GM21360 (cell line): ENCODE data around the gene MCUR1.
"Not testable (repeated sequence)": the region's sequence is repeated elsewhere in the genome, so short reads cannot be mapped to it uniquely, and the experiment has no call there.

Experiments used
- ATAC-seq: cut with Tn5 transposase; IDR thresholded peaks from one replicate; pipeline ENCODE4 v1.9.1; 2021; ENCODE audit warnings: mild to moderate bottlenecking, moderate library complexity; ENCODE audit not compliant: unreplicated experiment

MCUR1 gene

DNA sequence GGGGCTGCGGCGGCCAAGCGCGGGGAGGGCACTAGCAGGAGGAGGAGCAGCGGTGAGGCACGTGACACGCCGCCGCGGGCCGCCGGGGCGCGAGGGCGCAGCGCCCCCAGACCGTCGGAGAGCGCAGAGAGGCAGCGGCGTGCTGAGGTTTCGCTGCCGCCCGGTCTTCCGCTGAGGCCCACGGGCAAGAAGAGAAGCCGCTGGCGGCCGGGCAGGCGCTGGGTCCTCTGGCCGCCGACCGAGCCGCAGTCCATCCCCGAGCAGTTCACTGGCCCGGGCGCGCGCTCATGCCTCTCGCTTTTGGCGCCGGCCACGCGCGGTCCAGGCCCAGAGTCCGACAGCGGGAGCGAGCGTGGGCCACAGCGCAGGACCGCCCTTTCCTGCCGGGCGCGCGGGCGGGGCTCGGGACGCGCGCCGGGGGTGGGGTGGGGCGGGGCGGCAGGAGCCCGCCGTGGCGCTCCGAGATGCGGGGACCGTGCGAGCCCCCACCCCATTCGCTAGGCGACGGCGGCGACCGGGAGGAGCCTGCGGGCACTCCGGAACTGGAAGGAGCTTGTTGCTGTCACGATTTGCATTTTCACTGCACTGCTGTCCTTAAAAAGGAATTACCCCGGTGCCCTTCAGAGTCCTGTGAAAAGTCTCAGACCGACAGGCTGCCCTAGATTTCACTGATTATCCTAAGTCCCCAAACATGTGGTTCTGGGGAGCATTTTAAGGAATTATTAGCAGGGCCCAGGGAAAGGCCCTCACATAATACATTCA lies at the start of gene MCUR1:
Gene MCUR1 (minus strand): TSS at position 382 of the 762 bp plus-strand sequence. CDS start 128 bp downstream, at position 254.
- ATAC-seq = peak; percentile 80

DNA sequence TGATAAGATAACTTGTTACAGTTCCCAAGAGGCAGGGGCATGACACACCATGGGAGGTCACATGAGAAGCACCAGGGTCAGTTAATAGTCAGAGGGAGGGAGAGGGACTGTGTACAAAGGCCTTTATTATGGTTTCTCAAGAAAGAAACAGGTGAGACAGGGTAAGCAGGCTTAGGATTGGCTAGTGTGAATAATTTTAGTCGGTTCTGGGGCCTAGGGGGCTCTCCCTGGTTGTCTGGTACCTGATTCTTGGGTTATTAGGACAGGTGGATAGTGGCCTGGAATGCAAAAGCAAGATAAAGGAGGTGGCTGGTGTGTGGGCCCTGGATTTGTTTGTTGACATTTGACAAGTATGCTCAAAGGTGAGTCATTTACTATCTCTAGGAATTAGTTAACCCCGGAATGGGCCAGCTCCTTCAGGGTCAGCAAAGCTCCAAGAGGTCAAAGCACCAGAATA lies 49.4 kb upstream of the MCUR1 start:
- ATAC-seq = no peak

DNA sequence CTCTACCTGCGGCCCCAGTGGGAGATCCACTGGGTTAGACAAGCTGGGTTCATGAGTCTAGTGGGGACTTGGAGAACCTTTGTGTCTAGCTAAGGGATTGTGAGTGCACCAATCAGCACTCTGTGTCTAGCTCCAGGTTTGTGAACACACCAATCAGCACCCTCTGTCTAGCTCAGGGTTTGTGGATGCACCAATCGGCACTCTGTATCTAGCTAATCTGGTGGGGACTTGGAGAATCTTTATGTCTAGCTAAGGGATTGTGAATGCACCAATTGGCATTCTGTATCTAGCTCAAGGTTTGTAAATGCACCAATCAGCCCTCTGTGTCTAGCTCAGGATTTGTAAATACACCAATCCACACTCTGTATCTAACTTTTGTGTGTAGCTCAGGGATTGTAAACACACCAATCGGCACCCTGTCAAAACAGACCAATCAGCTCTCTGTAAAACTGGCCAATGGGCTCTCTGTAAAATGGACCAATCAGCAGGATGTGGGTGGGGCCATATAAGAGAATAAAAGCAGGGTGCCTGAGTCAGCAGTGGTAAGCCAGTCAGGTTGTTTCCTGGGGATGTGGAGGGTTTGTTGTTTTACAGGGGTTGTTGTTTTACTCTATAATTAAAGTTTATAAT lies 46.3 kb upstream of the MCUR1 start:
- not testable (repeated sequence) for ATAC-seq

DNA sequence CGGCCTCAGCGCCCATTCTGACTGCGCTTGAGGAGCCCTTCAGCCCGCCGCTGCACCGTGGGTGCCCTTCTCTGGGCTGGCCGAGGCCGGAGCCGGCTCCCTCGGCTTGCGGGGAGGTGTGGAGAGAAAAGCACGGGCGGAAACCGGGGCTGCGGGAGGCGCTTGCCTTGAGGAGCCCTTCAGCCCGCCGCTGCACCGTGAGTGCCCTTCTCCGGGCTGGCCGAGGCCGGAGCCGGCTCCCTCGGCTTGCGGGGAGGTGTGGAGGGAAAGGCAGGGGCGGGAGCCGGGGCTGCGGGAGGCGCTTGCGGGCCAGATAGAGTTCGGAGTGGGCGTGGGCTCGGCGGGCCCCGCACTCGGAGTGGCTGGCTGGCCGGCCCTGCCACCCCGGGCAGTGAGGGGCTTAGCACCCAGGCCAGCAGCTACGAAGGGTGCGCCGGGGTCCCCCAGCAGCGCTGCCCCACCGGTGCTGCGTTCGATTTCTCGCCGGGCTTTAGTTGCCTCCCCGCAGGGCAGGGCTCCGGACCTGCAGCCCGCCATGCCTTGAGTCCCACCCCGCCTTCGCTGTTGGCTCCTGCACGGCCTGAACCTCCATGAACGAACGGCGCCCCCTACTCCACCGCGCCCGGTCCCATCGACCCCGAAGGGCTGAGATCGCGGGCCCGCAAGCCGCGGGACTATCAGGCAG lies 45.7 kb upstream of the MCUR1 start:
- no peak for ATAC-seq

- no peak for ATAC-seq
Observed at GRCh38 chr6:13854716-13855250, 40.4 kb upstream of the MCUR1 start.

GRCh38 chr6:13853871-13854270 lies 39.5 kb upstream of the MCUR1 start:
- no peak for ATAC-seq

DNA sequence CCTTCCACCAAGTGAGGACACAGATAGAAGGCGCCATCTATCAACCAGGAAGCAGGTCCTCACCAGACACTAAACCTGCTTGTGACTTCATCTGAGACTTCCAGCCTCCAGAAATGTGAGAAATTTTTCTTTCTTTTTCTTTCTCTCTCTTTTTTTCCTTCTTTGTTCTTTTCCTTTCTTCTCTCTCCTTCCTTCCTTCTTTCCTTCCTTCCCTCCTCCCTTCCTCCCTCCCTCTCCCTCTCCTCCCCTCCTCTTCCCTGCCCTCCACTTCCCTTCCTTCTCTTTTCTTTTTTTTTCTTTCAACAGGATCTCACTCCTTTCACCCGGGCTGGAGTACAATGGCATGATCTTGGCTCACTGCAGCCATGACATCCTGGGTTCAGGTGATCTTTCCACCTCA lies 37.4 kb upstream of the MCUR1 start:
- no peak for ATAC-seq

DNA sequence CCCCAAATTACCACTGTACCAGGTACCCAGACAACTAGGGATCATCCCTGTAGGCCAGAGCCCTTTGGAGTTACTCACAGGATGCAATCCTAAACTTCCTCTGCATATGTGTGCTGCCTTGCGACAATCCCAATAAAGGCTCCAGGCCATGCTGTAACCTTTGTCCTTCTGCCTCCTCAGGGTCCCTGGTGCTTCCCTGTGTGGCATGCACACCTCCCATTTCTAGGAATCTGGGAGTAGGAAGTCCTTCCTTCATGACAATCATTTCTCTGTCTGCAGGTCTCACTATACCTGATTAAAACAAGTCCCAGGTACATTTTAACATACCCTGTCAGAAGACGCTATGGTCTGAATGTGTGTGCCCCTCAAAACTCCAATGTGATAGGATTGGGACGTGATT lies 37.0 kb upstream of the MCUR1 start:
- no peak for ATAC-seq

- ATAC-seq = not testable (repeated sequence)
Observed at GRCh38 chr6:13850690-13851089, 36.3 kb upstream of the MCUR1 start.

DNA sequence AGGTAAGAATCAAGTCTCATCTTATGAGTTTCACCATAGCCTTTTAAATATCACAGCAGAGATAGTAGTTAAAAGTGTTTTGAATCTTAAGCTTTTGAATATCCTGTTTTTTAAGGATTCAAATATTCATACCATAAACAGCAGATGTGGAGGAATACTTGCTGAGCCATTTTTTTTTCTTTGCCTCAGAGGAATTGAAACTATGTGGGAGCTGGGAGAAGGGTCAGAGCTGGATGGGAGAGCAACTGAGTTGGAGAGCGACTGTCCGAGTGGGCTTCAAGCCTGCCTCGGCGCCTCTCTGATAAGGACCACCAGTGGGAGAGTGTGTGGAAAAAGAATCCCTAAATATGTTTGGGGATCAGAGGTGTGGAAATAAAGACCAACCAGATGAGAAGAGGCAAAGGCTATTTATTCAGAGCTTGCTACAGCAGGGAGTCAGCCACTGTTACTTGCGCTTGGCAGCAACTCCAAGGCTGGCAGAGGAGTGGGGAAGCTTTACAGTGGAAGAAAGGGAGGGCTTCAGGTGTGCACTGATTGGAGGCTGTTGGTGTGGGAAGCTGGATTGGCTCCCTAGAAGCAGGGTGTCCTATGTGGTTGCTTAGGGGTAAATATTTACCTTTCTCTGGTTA lies 34.3 kb upstream of the MCUR1 start:
- no peak for ATAC-seq

GRCh38 chr6:13847326-13848050 lies 33.1 kb upstream of the MCUR1 start:
- no peak for ATAC-seq

DNA sequence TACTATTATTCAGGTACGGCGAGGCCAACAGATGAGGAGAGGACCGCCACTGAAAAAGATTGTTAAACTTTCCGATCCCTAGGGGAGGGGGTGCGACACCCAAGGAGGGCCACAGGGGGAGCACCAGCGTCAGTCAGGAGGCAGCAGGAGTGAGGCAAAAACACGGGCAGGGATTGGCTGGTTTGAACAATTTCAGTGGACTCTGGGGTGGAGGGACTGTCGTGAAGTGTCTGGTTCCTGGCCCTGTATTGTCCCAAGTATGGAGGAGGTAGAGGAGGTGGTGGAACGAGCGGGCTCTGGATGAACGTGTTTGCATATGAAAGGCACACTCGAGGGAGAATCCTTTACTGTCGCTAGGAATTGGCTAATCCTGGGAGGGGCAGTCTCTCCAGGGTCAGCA lies 32.5 kb upstream of the MCUR1 start:
- ATAC-seq = no peak

DNA sequence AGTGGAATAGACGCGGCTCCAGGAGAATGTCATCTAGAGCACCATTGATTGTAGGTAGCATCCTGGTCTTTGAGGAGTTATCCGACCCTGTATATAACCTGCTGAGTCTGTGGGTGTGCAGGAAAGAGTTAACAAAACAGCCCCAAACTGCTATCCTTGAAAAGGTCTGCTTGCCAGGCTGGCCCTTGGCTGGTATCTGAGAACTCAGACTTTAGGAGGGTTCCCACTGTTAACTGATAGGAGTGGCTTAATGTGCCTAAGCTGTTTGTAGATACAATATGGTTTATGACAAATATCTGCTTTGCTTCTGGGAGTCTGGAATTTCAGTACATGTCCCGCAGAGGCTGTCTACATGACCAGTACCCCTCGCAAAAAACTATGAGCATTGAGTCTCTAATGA lies 27.6 kb upstream of the MCUR1 start:
- ATAC-seq = no peak

- ATAC-seq = no peak
Observed at GRCh38 chr6:13838616-13839015, 24.3 kb upstream of the MCUR1 start.

- no peak for ATAC-seq
Observed at GRCh38 chr6:13836170-13836569, 21.8 kb upstream of the MCUR1 start.

DNA sequence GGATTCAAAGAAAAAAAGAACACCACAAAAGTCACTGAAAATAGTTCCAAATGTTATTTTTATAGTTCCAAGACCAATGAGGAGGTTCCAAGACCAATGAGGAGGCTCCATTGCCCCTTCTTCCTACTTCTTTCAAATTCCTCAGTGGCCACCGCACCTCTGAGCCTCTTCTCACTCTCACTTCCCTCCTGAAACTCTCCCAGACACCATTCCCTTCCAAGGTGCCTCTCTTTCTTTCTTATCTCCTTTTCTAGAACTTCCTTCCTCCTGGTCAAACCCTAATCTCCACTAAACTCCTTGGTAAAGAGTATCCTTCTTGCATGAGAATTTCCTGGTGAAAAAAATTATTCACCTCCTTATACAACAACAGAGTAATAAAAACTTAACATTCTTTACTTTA lies 20.4 kb upstream of the MCUR1 start:
- no peak for ATAC-seq

DNA sequence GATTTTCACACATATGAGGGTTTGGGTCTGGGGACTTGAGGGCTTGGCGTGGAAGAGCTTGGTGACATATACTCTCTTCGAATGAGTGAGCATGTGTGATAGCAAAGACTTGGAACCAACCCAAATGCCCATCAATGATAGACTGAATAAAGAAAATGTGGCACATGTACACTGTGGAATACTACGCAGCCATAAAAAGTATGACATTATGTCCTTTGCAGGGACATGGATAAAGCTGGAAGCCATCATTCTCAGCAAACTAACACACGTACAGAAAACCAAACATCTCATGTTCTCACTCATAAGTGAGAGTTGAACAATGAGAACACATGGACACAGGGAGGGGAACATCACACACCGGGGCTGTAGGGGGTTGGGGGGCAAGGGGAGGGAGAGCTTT lies 19.7 kb upstream of the MCUR1 start:
- ATAC-seq = not testable (repeated sequence)

GRCh38 chr6:13832778-13833177 lies 18.4 kb upstream of the MCUR1 start:
- ATAC-seq = no peak

DNA sequence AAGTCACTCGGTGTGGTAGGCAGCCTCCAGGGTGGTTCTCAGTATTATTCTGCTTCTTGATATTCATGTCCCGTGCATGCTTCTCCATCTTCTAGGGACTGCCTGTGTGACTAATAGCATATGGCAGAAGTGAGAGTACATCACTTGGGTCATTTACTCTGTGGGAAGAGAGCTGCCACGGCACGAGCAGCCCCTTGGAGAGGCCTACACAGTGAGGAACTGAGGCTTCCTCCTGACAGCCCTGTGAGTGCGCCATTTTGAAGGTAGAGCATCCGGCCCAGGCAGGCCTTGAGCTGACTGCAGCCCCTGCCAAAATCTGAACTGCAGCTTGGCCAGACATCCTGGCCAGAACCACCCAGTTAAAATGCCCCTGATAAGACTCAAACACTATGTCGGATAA lies 17.3 kb upstream of the MCUR1 start:
- ATAC-seq = no peak

DNA sequence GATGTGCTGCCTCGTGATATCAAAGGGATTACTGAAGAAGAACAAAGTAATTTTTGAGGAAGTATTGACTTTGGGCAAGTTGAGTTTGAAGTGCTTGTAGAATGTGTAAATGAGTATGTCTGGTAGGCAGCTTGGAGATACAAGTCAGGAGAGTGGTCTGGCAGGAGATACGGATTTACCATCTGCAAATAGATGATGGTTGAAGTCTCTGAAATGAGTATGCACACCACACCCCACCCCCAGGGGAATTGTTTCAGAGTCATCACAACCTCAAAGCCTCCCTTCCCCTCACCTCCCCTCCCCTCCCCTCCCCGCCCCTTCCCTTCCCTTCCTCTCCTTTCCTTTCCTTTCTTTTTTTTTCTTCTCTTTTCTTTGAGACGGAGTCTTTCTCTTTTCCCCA lies 16.4 kb upstream of the MCUR1 start:
- ATAC-seq = no peak

GRCh38 chr6:13829419-13829818 lies 15.1 kb upstream of the MCUR1 start:
- ATAC-seq = not testable (repeated sequence)
